Activated CD4-positive, alpha-beta T cell treated with anti-CD3 and anti-CD28 coated beads, Interleukin-2, amount 50 U/mL, for 1 hour (primary cell): ENCODE results near the gene CCDC74B.
"Not testable (repeated sequence)": the region's sequence is repeated elsewhere in the genome, so short reads cannot be mapped to it uniquely, and the experiment has no call there.

Experiments used
- DNase-seq: peaks from one replicate; pipeline ENCODE4 v3.0.0-alpha.2; 2020

CCDC74B gene

DNA sequence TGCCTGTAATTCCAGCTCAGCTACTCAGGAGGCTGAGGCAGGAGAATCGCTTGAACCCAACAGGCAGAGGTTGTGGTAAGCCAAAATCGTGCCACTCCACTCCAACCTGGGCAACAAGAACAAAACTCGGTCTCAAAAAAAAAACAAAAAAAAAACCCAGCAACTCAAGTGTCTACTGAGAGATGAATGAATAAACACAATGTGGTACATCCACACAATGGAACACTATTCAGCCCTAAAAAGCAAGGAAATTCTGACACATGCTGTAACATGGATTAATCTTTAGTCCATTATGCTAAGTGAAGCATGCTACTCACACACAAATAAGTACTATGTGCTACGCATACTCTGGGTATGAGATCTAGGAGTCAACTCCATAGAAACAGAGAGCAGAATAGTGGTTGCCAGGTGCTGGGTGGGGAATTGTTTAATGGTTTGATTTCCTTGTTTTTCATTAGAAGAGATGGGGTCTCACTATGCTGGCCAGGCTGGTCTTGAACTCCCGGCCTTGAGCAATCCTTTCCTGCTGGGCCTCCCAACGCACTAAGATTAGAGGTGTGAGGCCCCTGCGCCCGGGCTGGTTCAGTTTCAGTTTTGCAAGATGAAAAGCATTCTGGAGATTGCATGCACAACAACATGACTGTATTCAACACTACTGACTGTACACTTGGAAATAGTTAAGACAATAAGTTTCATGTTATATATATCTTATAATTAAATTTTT lies 20.5 kb upstream of the CCDC74B start:
- DNase-seq: no peak

DNA sequence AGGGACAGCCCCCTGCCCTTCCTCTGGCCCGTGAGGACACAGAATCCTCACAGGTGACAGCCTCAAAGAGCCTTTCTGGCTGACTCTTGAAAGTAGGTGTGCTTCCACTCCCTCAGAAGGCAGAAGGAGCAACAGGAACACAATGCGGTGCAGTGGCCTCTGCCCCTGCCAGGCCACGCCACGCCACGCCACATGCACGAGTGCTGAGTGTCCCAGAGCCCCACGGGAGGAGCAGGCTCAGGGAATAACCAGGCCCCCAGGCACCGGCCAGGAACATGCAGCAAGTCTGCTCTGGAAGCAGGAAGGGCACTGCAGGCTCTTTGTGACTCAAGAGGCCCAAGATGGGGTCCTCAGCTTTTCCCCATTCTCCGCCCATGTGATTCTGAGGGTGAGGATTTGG lies 18.1 kb upstream of the CCDC74B start:
- no peak for DNase-seq

DNA sequence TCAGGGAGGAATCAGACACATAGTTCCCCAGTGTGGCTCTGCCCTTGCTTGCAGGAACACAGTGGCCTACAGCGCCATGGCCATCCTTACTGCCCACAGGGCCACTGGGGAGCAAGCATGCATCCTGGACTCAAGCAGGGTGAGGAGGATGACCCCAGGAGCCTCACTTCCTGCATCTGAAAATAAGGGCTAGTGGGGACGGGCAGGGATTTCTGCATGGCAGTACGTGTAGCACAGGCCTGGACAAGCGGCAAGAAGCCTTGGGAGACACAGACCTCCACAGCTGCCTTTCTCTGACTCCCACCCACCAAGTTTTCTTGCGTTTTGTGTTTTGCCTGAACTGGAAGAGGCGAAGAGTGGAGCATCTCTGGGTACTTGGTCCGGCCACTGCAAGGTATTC lies 17.6 kb upstream of the CCDC74B start:
- DNase-seq: not testable (repeated sequence)

DNA sequence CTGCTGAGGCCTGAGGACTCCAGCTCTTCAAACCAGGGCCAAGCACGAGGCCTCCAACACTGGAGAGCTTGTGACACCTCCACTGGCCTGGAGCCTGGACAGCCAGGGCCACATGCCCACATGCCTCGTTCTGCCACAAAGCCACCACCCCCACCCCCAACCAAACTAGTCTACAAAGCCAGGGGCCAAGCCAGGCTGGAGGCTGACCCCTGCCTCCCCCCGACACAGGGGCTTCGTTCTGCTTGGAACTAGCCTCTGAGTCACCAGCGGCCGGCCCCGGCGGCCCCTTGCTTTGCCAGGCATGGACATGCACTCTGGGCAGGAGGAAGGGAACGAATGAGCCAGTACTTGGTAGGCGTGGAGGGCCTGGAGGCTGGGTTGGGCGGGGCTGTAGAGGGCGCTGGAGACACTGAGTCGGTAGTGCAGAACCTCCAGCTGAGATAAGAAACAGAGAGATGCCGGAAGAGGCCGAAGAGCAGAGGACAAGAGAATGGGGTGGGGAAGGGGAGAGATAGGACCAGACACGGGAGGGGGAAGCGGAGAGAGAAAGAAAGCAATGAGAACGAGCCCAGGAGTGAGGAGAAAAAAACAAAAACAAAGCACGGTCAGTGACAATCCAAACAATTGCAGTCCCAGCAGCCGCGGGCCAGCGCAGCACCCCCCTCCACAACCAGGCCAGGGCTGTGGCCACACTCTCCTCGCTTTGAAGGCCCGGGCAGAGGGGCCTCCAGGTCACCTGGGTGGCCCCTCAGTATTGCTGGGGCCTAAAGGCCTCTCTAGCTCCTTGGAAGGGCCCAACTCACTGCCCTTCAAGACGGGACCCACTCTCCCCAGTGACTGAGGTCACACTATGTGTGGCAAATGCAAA lies 16.2 kb upstream of the CCDC74B start:
- DNase-seq: not testable (repeated sequence)

DNA sequence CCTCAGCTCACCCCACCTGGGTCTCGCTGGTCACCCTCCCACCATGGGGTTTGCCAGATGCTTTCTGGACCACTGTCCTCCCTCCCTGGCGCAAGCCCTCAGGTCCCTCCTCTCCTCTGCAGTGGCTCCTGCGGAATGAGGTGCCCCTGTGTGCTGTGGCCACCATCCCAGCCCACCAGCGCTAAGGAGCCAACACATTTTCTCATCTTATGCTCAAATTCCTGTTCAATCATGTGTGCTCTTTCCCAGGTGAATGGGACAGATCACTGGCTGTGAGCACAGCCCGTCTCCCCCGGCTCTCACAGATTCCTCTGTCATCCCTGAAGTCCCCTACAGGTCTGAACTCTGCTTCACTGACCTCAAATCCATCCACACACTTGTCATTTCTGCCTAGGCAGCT lies 15.2 kb upstream of the CCDC74B start:
- no peak for DNase-seq

DNA sequence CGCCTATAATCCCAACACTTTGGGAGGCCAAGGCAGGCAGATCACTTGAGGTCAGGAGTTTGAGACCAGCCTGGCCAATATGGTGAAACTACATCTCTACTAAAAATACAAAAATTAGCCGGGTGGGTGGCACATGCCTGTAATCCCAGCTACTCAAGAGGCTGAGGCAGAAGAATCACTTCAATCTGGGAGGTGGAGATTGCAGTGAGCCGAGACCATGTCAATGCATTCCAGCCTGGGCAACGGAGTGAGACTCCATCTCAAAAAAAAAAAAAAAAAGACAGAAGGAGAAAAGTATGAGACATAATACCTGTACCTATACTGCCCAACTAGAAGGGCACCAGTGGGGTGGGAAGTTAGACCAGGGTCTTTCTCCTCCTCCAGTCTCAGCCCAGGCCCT lies 14.5 kb upstream of the CCDC74B start:
- not testable (repeated sequence) for DNase-seq

DNA sequence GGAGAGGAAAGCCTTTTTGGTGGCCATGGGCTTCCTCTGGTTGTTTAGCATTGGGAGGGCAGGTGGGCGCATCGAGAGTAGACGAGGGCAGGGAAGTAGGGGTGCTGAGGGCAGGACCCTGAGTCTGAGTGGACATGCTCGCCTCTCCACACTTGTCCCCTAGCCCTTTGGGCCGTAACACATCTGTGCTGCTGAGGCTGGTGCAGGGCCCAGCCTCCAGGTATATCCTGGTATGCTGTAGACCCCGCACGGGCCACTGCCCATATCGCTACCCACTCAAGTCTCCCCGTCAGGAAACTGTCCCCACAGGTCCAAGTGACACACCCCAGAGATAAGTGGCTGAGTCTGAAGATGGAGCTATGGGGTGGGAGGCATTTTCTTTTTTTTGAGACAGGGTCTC lies 13.7 kb upstream of the CCDC74B start:
- no peak for DNase-seq

DNA sequence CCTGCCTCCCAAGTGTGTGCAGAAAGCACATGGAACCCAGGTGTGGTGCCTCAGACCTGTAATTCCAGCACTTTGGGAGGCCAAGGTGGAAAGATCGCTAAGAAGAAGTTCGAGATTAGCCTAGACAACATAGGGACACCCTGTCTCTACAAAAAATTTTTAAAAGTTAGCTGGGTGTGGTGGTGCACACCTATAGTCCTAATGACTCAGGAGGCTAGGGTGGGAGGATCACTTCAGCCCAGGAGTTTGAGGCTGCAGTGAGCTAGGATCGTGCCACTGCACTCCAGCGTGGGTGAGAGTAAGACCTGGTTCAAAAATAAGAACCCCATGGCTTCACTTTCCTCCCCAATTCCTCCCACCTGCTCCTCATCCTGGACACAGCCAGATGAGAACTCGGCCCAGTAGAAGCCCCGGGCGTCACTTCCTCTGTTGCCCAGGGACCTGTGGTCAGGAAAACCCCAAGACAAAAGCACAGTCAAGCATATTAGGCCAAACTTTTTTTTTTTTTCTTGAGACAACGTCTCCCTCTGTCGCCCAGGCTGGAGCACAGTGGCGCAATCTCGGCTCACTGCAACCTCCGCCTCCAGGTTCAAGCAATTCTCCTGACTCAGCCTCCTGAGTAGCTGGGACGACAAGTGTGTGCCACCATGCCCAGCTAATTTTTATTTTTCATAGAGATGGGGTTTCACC lies 13.1 kb upstream of the CCDC74B start:
- not testable (repeated sequence) for DNase-seq

DNA sequence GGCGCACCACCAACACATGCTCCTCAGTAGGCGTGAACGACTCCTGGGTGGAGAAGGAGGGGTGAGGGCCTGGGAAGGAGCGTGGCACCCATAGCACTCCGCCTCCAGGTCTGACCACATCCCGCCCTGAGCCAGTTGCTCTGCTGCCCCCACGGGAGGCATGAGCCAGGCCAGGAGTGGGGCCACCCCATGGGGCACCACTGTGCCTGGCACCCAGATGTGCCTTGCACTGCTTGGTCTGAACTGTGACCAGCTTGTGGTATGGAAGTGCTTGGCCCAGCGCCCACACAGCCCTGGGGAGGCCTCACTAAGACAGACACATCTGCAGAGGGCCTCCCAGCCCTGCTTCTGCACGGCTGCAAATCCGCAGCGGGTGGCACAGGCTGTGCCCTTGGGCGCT lies 12.4 kb upstream of the CCDC74B start:
- not testable (repeated sequence) for DNase-seq

DNA sequence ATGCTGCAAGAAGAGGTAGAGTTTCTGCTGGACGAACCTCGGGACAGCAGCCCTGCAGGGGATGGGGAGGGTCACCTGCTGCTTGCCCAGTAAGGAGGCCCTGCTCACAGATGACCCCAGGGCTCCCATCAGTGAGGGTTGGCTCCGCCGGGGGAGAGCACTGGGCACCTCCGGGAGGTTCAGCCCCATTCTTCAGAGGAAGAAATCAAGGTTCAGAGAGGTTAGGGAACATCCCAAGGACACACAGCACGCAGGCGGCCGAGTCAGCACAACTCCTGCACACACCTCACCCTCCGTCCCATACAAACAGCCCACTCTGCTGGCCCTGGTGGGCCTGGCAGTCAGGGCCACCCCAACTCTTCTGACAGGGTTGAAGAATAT lies 11.7 kb upstream of the CCDC74B start:
- DNase-seq: no peak

DNA sequence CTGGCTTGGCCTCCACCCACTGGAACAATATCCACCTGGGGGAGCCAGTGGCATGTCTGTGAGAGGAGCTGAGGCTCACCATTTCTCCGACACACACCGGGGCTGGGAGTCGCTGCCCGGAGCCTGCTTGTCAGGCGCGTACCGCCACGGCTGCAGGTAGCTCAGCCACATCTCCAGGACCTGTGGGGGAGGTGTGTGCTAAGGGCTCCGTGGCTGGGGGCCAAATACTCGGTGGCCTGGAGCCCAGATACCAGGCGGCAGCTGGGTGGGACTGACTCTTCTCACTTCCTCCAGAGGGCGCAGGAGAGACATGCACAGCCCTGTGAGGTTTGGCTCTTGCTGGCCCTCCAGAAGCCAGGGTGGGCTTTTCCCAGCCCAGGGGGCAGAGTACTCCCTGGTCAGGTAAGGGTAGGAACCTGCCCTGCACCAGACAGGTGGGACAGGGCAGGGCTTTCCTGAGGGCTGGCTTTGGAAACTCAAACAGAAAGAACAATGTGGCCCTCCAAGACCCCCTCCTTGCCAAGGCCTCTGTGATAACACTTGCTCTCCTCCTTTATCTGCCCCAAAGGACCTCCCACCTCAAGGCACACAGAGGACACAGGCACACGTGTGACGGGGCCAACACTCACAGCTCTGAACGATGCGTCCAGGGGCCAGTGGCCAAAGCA lies 11.2 kb upstream of the CCDC74B start:
- not testable (repeated sequence) for DNase-seq

DNA sequence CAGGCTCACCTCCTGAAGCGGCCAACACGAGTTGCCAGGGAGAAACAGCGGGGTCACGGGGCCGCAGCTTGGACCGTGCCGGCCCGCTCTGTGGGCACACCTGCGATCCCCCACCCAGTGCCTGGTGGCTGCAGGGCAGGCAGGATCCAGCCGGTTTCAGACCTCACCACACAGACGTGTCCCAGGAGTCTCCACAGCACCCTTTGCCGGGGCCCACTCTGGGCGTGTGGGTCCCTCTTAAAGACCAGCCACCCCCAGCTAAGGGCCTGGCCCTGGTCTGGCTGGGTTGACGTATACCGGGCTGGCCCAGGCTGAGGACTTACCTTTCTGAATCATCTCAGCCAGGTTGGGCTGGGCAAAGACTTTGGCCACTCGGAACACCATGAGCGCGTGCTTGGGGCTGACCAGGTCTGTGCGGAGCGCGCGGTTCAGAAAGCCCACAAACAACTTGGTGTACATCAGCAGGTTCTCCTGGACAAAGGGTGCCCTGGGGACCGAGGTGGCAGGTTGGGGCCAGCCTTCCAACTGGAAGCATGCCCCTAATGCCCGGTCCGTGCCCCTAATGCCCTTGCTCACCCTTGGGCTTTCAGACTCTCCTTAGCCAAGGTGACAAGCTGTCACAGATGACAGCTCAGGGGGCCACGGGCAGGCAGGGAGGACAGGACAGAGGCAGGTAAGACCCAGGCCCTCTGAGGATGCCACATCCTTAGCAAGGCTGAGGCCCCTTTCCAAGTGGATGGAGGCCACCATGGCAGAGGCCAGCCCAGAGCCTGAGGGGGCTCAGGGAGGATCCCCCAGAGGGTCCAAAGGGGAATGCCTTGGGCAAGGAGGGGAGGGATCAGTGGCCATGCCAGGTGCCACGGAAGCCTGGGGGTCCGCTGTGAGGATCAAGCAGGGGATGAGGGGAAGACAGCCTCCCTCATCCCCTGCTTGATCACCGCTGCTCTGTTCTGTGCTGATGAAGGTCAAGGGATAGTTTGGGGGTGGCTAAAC lies 10.2 kb upstream of the CCDC74B start:
- no peak for DNase-seq

DNA sequence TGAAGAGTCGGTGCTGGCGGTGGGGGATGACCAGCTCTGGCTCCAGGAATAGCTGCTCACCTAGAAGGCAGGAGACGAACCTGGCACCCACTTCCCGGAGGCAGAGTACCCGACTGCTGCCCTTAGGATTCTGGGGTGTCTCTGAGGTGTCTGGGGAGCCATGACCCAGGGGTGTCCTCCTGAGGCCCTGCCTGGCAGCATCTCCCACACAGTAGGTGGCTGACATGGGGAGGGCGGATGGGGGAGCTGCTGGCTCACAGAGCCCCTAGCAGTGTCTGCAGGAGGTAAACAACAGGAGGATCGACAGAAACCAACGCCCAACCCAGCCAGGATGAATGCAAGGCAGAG lies 9.5 kb upstream of the CCDC74B start:
- not testable (repeated sequence) for DNase-seq

DNA sequence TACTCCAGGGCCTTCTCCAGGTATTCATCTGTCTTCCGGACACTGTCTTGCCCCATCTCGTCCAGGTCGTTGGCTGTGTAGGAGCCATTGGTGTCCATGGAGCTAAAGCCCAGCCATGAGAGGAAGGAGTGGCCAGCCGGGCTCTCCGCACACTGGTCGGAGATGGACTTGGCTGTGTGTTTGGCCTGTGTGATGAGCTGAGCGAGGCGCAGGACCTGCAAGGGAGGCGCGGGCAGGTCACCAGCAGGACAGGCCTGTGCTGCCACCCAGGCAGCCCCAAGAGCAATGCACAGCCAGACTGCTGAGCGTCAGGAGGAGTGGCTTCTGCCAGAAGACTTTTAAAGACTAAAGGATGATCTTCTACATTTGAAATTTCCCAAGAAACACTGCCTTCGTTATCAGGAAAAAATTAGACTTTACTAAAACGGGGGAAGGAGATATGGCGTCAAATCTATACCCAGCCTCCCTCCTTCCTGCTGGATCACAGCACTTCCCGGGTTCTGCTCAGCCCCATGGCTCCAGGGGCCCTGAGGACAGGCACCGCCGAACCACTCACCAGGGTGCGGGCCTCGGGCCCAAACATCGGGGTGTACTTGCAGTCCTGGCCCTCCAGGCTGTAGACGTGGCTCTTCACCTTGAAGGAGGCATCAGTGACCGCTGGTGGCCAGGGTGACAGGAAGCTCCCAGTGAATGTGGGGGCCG lies 9.0 kb upstream of the CCDC74B start:
- DNase-seq: not testable (repeated sequence)

DNA sequence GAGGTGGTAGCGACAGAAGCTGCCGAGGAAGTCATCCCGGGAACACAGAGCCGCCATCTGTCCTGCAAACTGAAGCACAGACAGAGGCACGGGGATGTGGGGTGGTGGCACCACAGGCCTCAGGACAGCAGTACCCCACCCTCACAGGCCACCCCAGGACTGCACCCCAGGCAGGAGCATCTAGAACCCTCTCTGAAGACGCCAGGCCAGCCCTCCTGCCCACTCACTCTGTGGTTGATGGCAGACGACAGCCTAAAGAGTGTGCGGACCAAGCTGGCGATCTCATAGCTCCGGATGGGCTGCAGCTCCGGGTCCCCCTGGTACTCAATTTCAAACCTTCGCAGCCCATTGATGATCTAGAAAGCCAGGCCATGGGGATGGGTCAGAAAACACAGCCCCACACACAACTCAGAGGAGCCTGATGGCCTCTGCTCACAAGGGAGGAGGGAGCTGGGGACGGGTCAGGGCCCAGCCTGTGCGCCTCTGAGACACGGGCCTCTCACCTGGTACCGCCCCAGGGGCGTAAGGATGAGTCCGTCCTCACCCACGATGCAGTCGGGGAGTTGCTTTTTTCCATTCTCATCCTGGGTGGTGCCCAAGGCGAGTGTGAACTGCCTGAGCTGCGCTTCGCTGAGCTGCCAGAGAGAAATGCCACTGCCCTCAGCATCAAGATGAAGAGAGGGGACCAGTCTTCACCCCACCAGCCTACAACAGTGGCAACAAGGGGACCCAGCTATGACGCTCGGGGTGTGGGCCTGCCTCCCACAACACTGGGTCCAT lies 8.1 kb upstream of the CCDC74B start:
- no peak for DNase-seq

DNA sequence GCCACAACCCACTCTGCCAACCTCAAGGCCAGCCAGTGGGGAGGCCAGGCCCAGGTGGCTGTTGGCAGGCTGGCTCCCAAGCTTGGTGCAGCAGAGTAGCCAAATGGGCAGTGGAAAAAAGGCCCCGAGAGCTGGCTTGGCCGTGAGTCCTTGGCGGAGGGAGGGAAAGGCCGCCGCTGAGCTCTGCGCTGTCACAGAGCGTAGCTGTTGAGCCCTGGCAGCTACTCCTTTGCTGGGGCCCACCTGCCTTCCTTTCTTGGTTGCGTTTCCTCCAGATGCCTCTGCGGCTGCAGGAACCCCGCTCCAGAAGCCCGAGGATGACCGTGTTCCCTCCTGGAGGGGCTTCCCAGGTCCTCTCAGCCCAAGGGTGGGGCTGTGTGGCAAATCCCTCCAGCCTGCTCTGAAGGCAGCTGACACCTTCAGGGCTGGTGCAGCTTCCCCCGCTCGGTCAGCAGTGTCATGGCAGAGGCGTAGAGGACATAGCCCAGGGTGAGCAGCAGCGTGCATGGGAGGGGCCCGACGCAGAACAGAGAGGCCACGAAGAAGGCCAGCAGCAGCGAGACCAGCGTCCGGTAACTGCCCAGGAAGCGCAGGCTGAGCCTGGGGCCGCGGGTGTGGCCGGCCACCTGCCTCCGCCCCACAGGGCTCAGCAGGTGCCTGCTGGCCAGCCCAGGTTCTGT lies 7.4 kb upstream of the CCDC74B start:
- not testable (repeated sequence) for DNase-seq

DNA sequence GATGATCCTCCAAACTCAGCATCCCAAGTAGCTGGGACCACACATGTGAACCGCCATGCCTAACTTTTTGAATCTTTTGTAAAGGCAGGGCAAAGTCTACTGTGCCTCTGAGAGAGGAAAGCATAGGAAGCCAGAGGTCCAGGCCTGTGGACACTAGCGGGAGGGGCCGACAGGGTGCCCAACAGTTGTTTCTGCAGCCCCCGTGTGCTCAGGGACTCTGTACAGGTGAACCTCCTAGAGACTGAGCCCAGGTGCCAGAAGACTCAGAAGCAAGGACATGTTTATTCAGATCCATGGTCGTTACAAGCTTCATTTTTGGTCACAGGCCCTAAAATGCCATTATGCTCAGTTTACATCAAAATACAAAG lies 6.2 kb upstream of the CCDC74B start:
- not testable (repeated sequence) for DNase-seq

DNA sequence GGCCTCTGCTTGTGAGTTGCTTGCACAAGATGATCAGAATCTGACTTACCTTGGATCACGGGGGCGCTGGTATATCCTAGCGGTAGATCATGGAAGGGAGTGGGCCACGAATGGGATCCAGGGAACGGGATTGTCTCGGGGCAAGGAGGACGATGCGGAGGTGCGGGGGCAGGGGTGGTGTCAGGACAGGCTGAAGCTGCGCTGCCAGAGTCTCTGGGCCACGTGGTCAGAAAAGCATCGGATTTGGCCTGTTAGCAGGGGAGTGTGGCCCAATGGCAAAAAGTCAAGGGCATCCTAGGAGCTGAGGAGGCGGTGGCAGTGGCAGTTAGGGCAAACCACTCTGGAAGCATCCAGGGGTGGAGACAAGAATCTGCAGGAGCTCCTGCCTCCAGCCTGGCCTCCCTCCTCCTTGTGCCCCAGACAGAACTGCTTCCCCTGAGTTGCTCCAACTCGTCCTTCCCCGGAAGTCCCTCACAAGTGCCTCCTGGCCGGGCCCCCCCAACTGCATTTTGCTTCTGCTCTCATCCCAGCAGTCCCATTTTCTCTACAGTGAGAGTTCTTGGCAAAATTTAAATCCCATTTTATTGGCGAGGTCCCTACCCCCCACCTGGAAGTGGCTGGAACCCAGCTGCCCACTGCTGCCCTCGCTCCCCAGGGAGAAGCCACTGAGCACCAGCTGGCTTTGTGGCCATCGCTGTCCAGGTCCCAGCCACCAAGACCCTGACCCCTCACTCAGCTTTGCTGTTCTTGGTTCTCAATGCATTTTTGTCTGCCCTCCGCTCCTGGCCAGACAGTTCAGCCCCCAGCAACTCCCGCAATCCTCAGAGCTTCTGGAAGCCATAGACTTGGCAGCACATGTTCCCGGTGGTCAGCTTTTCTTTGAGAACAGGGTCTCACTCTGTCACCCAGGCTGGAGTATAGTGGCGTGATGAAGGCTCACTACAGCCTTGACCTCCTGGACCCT lies 5.6 kb upstream of the CCDC74B start:
- DNase-seq: no peak

DNA sequence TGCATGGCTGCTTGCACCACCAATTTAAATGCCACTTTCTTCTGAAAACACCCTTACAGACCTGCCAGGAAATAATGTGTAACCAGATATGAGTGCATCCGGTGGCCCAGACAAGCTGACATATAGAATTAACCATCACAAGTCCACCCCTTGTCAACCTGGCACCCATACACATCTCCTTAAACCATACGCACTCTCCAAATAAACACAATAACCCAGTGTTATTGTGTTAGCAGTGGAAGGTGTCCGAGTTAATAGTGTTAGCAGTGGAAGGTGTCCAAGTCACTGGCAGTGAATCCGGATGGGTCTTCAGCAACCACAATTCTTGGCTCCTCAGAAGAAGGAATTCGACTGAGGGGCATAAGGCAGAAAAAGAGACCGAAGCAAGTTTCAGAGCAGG lies 3.6 kb upstream of the CCDC74B start:
- DNase-seq: not testable (repeated sequence)
